Dendritic cell treated with granulocyte-macrophage colony-stimulating factor and Interleukin-4, amounts not matched to agents 40 ng/mL and 50 ng/mL, for 4 days (primary cell): ENCODE measurements around the gene OTC.
A peak's percentile ranks its signal among the peaks of the same experiment; 100 is the strongest.

Source experiments
- H3K27ac Mint-ChIP-seq: one replicate; pipeline ENCODE4 v1.8.0; 2022; ENCODE audit warnings: mild to moderate bottlenecking, mixed read lengths
- H3K27me3 Mint-ChIP-seq: one replicate; pipeline ENCODE4 v1.8.0; 2022; ENCODE audit warnings: mild to moderate bottlenecking, mixed read lengths
- H3K36me3 Mint-ChIP-seq: one replicate; pipeline ENCODE4 v1.8.0; 2022; ENCODE audit warnings: low read depth, mixed read lengths
- H3K4me1 Mint-ChIP-seq: one replicate; pipeline ENCODE4 v1.8.0; 2022; ENCODE audit warnings: low read depth, mixed read lengths
- H3K4me3 Mint-ChIP-seq: one replicate; pipeline ENCODE4 v1.8.0; 2022; ENCODE audit warnings: mild to moderate bottlenecking, moderate library complexity, mixed read lengths
- H3K9me3 Mint-ChIP-seq: one replicate; pipeline ENCODE4 v1.8.0; 2022; ENCODE audit warnings: mixed read lengths
- intact Hi-C: fragments of 100-400 bp; cut with micrococcal nuclease; formaldehyde crosslinking; loops from one replicate; pipeline ENCODE4 v1.15.0; 2022

OTC gene

GRCh38 chrX:38352362-38352761 lies at the start of gene OTC:
Gene OTC, plus strand, starts transcription at chrX:38352604. Its CDS starts 93 bp downstream, at chrX:38352697.
- H3K4me1 Mint-ChIP-seq, result peaks cover 16% of the 10 kb centered on the region
- H3K36me3 Mint-ChIP-seq, result no peaks in the 10 kb centered on the region

DNA sequence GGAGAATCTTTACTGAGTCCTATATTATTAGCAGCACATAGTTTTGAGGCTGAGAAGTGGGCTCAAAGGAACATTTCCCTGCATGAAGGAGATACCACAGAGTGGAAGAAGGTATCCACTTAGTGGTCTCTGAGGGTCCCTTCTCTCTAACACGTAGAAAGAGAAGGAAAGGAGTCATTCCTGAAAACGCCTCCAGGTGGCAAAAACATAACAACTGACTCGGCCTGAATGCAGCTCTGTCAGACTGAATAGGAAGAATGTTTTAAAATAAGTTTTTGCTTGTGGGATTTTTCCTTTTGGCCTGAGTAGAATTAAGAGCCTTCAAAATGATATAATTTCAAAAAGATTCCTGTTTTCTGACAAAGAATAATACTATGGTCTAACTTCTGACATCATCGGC lies 48.4 kb upstream of the OTC start:
- Mint-ChIP-seq H3K9me3 (no peaks in the 10 kb centered on the region), H3K36me3 (peaks cover 19% of the 10 kb centered on the region), H3K4me3 (no peak overlapping the region), H3K27me3 (no peaks in the 10 kb centered on the region), H3K4me1 (no peaks in the 10 kb centered on the region), H3K27ac (no peak overlapping the region)
- intact Hi-C loops, result no loop called here

More at GRCh38 chrX:38352362-38352761, at the start of gene OTC:
- Mint-ChIP-seq H3K27me3 (no peaks in the 10 kb centered on the region), H3K27ac (no peak within 1 kb of the TSS), H3K4me3 (no peak within 1 kb of the TSS), H3K9me3 (no peaks in the 10 kb centered on the region)
- intact Hi-C loops, result no loop called here

DNA sequence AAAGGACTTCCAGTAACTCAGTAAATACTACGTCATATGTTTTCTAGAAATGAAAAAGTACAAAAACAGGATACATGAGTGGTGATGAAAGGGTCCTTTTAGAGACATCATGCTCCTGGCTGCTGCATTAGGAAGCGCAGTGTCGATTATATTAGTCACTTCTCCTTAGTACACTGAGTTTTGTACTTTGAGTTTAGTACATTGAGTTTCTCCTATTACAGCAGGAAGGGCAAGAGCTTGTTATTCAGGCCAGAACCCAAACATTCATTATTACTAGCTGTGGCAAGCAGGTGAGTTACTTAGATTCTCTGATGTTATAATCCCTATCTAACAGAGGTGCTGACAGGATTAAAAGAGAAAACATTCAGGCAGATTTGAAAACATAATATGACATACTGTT lies 46.4 kb upstream of the OTC start:
- peaks cover 28% of the 10 kb centered on the region for H3K36me3 Mint-ChIP-seq
- H3K4me3 Mint-ChIP-seq, result no peak overlapping the region
- no peaks in the 10 kb centered on the region for H3K9me3 Mint-ChIP-seq
- H3K27ac Mint-ChIP-seq, result no peak overlapping the region
- H3K27me3 Mint-ChIP-seq, result no peaks in the 10 kb centered on the region
- no peaks in the 10 kb centered on the region for H3K4me1 Mint-ChIP-seq
- intact Hi-C loops, result no loop called here

GRCh38 chrX:38311743-38312142 lies 40.7 kb upstream of the OTC start:
- intact Hi-C loops, result no loop called here

DNA sequence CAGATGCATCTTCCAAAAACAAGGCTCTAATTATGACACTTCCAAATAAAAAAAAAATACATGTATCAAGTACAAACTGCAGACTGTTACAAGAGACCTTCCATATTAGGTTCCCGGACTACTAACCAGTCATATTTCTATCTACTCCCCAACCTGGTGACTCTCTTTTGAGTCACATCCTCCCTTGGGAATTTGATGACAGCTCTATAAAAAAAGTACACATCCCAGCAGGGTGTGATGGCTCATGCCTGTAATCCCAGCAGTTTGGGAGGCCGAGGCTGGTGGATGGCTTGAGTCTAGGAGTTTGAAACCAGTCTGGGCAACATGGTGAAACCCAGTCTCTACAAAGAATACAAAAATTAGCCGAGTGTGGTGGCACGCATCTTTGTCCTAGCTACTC lies 40.0 kb upstream of the OTC start:
- Mint-ChIP-seq H3K27ac (no peak overlapping the region), H3K4me1 (no peaks in the 10 kb centered on the region), H3K9me3 (no peaks in the 10 kb centered on the region), H3K36me3 (peaks cover 45% of the 10 kb centered on the region), H3K27me3 (no peaks in the 10 kb centered on the region), H3K4me3 (no peak overlapping the region)
- intact Hi-C loops, result no loop called here

More at GRCh38 chrX:38311743-38312142, 40.7 kb upstream of the OTC start:
- H3K27ac Mint-ChIP-seq, result no peak overlapping the region
- H3K36me3 Mint-ChIP-seq, result peaks cover 45% of the 10 kb centered on the region
- H3K4me1 Mint-ChIP-seq, result no peaks in the 10 kb centered on the region
- H3K4me3 Mint-ChIP-seq, result no peak overlapping the region
- H3K27me3 Mint-ChIP-seq, result no peaks in the 10 kb centered on the region
- no peaks in the 10 kb centered on the region for H3K9me3 Mint-ChIP-seq

- intact Hi-C loops, result no loop called here
Observed at GRCh38 chrX:38313190-38313589, 39.2 kb upstream of the OTC start.

GRCh38 chrX:38315186-38315585 lies 37.2 kb upstream of the OTC start:
- peaks cover 35% of the 10 kb centered on the region for H3K36me3 Mint-ChIP-seq
- intact Hi-C loops, result no loop called here
- H3K4me3 Mint-ChIP-seq, result no peak overlapping the region
- no peaks in the 10 kb centered on the region for H3K4me1 Mint-ChIP-seq
- H3K9me3 Mint-ChIP-seq, result no peaks in the 10 kb centered on the region
- no peaks in the 10 kb centered on the region for H3K27me3 Mint-ChIP-seq
- H3K27ac Mint-ChIP-seq, result no peak overlapping the region

More at GRCh38 chrX:38313190-38313589, 39.2 kb upstream of the OTC start:
- Mint-ChIP-seq H3K36me3 (peaks cover 39% of the 10 kb centered on the region), H3K27ac (no peak overlapping the region), H3K9me3 (no peaks in the 10 kb centered on the region), H3K4me3 (no peak overlapping the region), H3K4me1 (no peaks in the 10 kb centered on the region), H3K27me3 (no peaks in the 10 kb centered on the region)

DNA sequence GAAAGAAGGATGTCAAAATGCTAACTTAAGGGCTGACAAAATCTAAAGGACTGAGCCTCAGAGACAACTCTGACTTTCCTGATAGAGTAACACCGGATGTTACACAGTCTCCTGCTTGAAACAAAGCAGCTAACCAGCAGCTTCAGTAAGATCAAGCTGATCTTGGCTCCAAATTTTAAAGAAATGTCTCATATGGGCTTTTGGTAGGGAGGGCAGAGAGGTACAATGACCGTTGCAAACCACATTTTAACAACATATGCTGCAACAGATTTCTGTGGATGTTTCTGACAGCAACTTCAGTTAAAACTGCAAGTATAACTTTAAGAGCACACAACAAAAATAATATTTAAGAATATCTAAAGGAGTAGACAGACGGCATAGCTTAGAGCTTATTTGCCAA lies 34.2 kb upstream of the OTC start:
- intact Hi-C loops, result no loop called here
- Mint-ChIP-seq H3K4me3 (no peak overlapping the region), H3K27ac (no peak overlapping the region), H3K27me3 (no peaks in the 10 kb centered on the region), H3K4me1 (no peaks in the 10 kb centered on the region), H3K9me3 (no peaks in the 10 kb centered on the region), H3K36me3 (peaks cover 31% of the 10 kb centered on the region)

GRCh38 chrX:38318606-38319005 lies 33.8 kb upstream of the OTC start:
- no peaks in the 10 kb centered on the region for H3K27me3 Mint-ChIP-seq
- no peak overlapping the region for H3K27ac Mint-ChIP-seq
- intact Hi-C loops, result no loop called here
- H3K4me1 Mint-ChIP-seq, result no peaks in the 10 kb centered on the region
- H3K4me3 Mint-ChIP-seq, result no peak overlapping the region
- no peaks in the 10 kb centered on the region for H3K9me3 Mint-ChIP-seq
- peaks cover 30% of the 10 kb centered on the region for H3K36me3 Mint-ChIP-seq

DNA sequence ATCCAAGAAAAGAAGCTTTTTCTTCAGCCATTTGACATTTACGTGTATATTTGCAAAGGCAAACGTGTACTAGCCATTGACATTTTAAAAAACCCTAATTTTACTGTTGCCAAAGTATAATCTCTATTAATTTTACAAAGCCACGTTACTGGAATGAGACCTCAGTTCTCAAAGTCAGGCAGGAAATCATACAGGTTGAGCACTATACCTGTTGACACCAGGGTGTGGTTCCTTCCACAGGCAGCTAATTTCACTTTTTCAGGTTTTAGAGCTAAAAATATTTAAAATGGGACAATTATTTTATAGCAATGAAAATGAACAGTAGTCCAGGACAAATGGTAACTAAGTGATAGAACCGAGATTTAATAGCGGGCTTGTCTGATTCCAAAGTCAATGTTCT lies 31.6 kb upstream of the OTC start:
- intact Hi-C loops, result loop anchor here (10.0 kb wide), 1 partner anchor 56 kb away; no protein-coding TSS in a partner anchor
- Mint-ChIP-seq H3K9me3 (no peaks in the 10 kb centered on the region), H3K27ac (no peak overlapping the region), H3K36me3 (peaks cover 11% of the 10 kb centered on the region), H3K4me1 (peaks cover 4% of the 10 kb centered on the region), H3K4me3 (no peak overlapping the region), H3K27me3 (no peaks in the 10 kb centered on the region)

GRCh38 chrX:38326086-38326485 lies 26.3 kb upstream of the OTC start:
- intact Hi-C loops, result loop anchor here (5.0 to 10.0 kb wide), 2 partner anchors 61 to 399 kb away; no protein-coding TSS in a partner anchor
- Mint-ChIP-seq H3K4me1 (peaks cover 16% of the 10 kb centered on the region), H3K36me3 (peaks cover 8% of the 10 kb centered on the region), H3K9me3 (no peaks in the 10 kb centered on the region), H3K27ac (peak overlapping the region; percentile 91), H3K4me3 (peak overlapping the region; percentile 93), H3K27me3 (no peaks in the 10 kb centered on the region)

GRCh38 chrX:38327007-38327774 lies 25.2 kb upstream of the OTC start, which contains the start of gene RPGR:
Gene RPGR, minus strand, starts transcription at chrX:38327509. Its CDS starts 142 bp downstream, at chrX:38327367.
- intact Hi-C loops, result loop anchor here (5.0 to 10.0 kb wide), 2 partner anchors 62 to 400 kb away; no protein-coding TSS in a partner anchor
- H3K4me1 Mint-ChIP-seq, result peaks cover 16% of the 10 kb centered on the region
- H3K27ac Mint-ChIP-seq, result peak within 1 kb of the TSS; percentile 91
- no peaks in the 10 kb centered on the region for H3K9me3 Mint-ChIP-seq
- no peaks in the 10 kb centered on the region for H3K27me3 Mint-ChIP-seq
- peaks cover 8% of the 10 kb centered on the region for H3K36me3 Mint-ChIP-seq
- H3K4me3 Mint-ChIP-seq, result peak within 1 kb of the TSS; percentile 93

- Mint-ChIP-seq H3K36me3 (peaks cover 8% of the 10 kb centered on the region), H3K27ac (peak overlapping the region; percentile 91), H3K4me1 (peaks cover 16% of the 10 kb centered on the region), H3K9me3 (no peaks in the 10 kb centered on the region), H3K4me3 (peak overlapping the region; percentile 93), H3K27me3 (no peaks in the 10 kb centered on the region)
- intact Hi-C loops, result loop anchor here (5.0 to 10.0 kb wide), 2 partner anchors 63 to 400 kb away; no protein-coding TSS in a partner anchor
Observed at GRCh38 chrX:38327775-38328081, 24.7 kb upstream of the OTC start.

GRCh38 chrX:38332505-38332904 lies 19.9 kb upstream of the OTC start:
- peaks cover under 1% of the 10 kb centered on the region for H3K36me3 Mint-ChIP-seq
- intact Hi-C loops, result no loop called here
- peaks cover 15% of the 10 kb centered on the region for H3K4me1 Mint-ChIP-seq
- H3K27ac Mint-ChIP-seq, result no peak overlapping the region
- H3K9me3 Mint-ChIP-seq, result no peaks in the 10 kb centered on the region
- H3K27me3 Mint-ChIP-seq, result no peaks in the 10 kb centered on the region
- no peak overlapping the region for H3K4me3 Mint-ChIP-seq
